HG02885 (cell line): Measurements from ENCODE around the gene JAZF1.

Experiments used
- ATAC-seq: cut with Tn5 transposase; IDR thresholded peaks from one replicate; pipeline ENCODE4 v1.9.1; 2021; ENCODE audit warnings: mild to moderate bottlenecking; ENCODE audit not compliant: unreplicated experiment, poor library complexity

Gene JAZF1

GRCh38 chr7:27996141-27996540 lies 184.5 kb downstream of the JAZF1 start:
- ATAC-seq, result no peak

- no peak for ATAC-seq
Observed at GRCh38 chr7:27995228-27995627, 185.4 kb downstream of the JAZF1 start.

GRCh38 chr7:27994639-27995038 lies 186.0 kb downstream of the JAZF1 start:
- no peak for ATAC-seq

GRCh38 chr7:27992755-27993493 lies 187.7 kb downstream of the JAZF1 start:
- ATAC-seq, result no peak

GRCh38 chr7:27992097-27992496 lies 188.5 kb downstream of the JAZF1 start:
- ATAC-seq, result no peak

GRCh38 chr7:27991006-27991528 lies 189.5 kb downstream of the JAZF1 start:
- ATAC-seq, result no peak

- ATAC-seq, result no peak
Observed at GRCh38 chr7:27976531-27976930, 204.1 kb downstream of the JAZF1 start.

GRCh38 chr7:27973625-27974024 lies 207.0 kb downstream of the JAZF1 start:
- no peak for ATAC-seq

GRCh38 chr7:27972276-27972675 lies 208.3 kb downstream of the JAZF1 start:
- ATAC-seq, result no peak

GRCh38 chr7:27971171-27971812 lies 209.3 kb downstream of the JAZF1 start:
- no peak for ATAC-seq

GRCh38 chr7:27970350-27970749 lies 210.2 kb downstream of the JAZF1 start:
- no peak for ATAC-seq

- ATAC-seq, result no peak
Observed at GRCh38 chr7:27969346-27969745, 211.2 kb downstream of the JAZF1 start.

GRCh38 chr7:27967639-27968038 lies 213.0 kb downstream of the JAZF1 start:
- ATAC-seq, result peak; percentile 41

- ATAC-seq, result no peak
Observed at GRCh38 chr7:27966219-27966780, 214.3 kb downstream of the JAZF1 start.

- ATAC-seq, result no peak
Observed at GRCh38 chr7:27965650-27966049, 214.9 kb downstream of the JAZF1 start.

- no peak for ATAC-seq
Observed at GRCh38 chr7:27964820-27965219, 215.8 kb downstream of the JAZF1 start.

GRCh38 chr7:27963056-27963455 lies 217.5 kb downstream of the JAZF1 start:
- ATAC-seq, result no peak

- ATAC-seq, result no peak
Observed at GRCh38 chr7:27962273-27962672, 218.3 kb downstream of the JAZF1 start.

GRCh38 chr7:27961255-27961654 lies 219.3 kb downstream of the JAZF1 start:
- no peak for ATAC-seq

- ATAC-seq, result no peak
Observed at GRCh38 chr7:27960415-27960814, 220.2 kb downstream of the JAZF1 start.

- no peak for ATAC-seq
Observed at GRCh38 chr7:27958933-27959548, 221.6 kb downstream of the JAZF1 start.
